Mesenteric fat pad (tissue), 1 donor: Measurements from ENCODE around the gene PIM1. TPM values are rescaled to one million over a fixed set of nuclear protein-coding genes. Genes with fewer than 3 reads are reported as not detected.
A peak's percentile ranks its signal among the peaks of the same experiment; 100 is the strongest.
"Not testable (repeated sequence)": the region's sequence is repeated elsewhere in the genome, so short reads cannot be mapped to it uniquely, and the experiment has no call there.

ENCODE experiments used
- DNase-seq: peaks from one replicate; pipeline ENCODE4 v3.0.0-alpha.2; 2020; ENCODE audit warnings: low spot score
- total RNA-seq: library from RNA; stranded (reverse); fragmentation: NEBNext Ultra II Directional; extraction: Animal tissue kit (Norgen Biotek cat#: 25700); gene quantifications from one replicate; pipeline ENCODE4 v1.2.1, GENCODE V29; 2021
- donor health status: DM: yes; HTN: yes; CAD: no.

Gene PIM1
- total RNA-seq, 1 donor from 2014 or later: 213 TPM

GRCh38 chr6:37187321-37188022 lies 17.5 kb downstream of the PIM1 start:
- DNase-seq: no peak

- DNase-seq: no peak
Observed at GRCh38 chr6:37188962-37189510, 19.1 kb downstream of the PIM1 start.

- DNase-seq: no peak
Observed at GRCh38 chr6:37190159-37190535, 20.2 kb downstream of the PIM1 start.

- no peak for DNase-seq
Observed at GRCh38 chr6:37192666-37193065, 22.7 kb downstream of the PIM1 start.

GRCh38 chr6:37194886-37195285 lies 24.9 kb downstream of the PIM1 start:
- DNase-seq: not testable (repeated sequence)

GRCh38 chr6:37196451-37196850 lies 26.5 kb downstream of the PIM1 start:
- not testable (repeated sequence) for DNase-seq

- DNase-seq: peak; percentile 60
Observed at GRCh38 chr6:37200085-37200484, 30.1 kb downstream of the PIM1 start.

GRCh38 chr6:37201726-37202125 lies 31.8 kb downstream of the PIM1 start:
- peak; percentile 20 for DNase-seq

- no peak for DNase-seq
Observed at GRCh38 chr6:37202788-37203491, 33.0 kb downstream of the PIM1 start.

- no peak for DNase-seq
Observed at GRCh38 chr6:37204014-37204751, 34.2 kb downstream of the PIM1 start.

- no peak for DNase-seq
Observed at GRCh38 chr6:37205175-37205996, 35.4 kb downstream of the PIM1 start.

GRCh38 chr6:37205997-37206340 lies 36.0 kb downstream of the PIM1 start:
- DNase-seq: no peak

GRCh38 chr6:37206622-37207021 lies 36.7 kb downstream of the PIM1 start:
- DNase-seq: no peak

GRCh38 chr6:37207903-37208456 lies 38.0 kb downstream of the PIM1 start:
- DNase-seq: peak; percentile 94

- DNase-seq: no peak
Observed at GRCh38 chr6:37208793-37209192, 38.8 kb downstream of the PIM1 start.

- no peak for DNase-seq
Observed at GRCh38 chr6:37209461-37210205, 39.7 kb downstream of the PIM1 start.

- DNase-seq: no peak
Observed at GRCh38 chr6:37210313-37210968, 40.5 kb downstream of the PIM1 start.

- DNase-seq: no peak
Observed at GRCh38 chr6:37212268-37212667, 42.3 kb downstream of the PIM1 start.

- no peak for DNase-seq
Observed at GRCh38 chr6:37218061-37218460, 48.1 kb downstream of the PIM1 start.

- DNase-seq: no peak
Observed at GRCh38 chr6:37218511-37218910, 48.6 kb downstream of the PIM1 start.
